Effector CD8-positive, alpha-beta T cell (primary cell): ENCODE measurements around the gene SOS1.
A peak's percentile ranks its signal among the peaks of the same experiment; 100 is the strongest.
"Not testable (repeated sequence)": the region's sequence is repeated elsewhere in the genome, so short reads cannot be mapped to it uniquely, and the experiment has no call there.

Experiments
- DNase-seq: peaks from one replicate; lab custom pipeline; 2025; lab: John Stamatoyannopoulos, UW

The SOS1 gene

DNA sequence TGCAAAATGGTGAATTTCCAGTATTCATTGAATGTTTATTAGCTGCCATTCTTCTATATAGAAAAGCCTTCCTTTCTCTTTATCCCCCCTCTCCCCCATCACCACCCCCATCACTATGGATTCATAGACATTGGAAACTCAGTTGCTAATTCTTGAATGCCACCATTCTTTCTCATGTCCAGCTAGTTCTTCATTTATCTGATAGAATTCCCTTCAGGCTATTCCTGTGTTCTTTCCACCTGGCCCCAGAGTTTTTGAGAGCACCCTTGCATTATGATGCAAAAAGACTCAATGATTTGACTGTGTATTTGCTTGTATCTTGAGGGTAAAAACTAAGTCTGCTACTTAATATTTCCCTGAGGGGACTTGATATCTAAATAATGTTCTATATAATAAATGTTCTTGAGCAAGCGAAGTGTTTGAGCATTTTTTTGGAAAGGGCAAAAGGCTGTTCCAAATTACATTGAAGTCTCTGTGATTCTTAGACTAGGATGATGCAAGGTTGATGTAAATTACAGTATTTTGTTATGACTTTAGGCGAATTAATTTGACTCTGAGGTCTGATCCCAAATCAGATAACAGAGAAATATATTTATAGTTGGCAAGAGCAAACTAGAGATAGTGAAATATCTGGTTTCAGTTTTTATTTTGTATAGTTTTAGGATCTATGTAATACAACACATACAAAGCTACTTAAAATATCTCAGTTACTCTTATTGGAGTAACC, 18.8 kb upstream of the SOS1 start:
- DNase-seq, result no peak

DNA sequence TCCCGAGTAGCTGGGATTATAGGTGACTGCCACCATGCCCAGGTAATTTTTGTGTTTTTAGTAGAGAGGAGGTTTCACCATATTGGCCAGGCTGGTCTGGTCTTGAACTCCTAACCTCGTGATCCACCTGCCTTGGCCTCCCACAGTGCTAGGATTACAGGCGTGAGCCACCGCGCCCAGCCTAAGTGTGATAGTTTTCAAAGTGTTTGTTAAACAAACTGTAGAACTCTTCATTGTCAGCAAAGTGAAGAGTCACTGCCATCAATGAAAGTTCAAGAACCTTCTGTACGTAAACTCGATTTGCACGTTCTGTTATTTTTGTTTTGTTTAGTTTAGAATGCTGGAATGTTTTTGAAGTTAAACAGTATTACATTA, 18.0 kb upstream of the SOS1 start:
- DNase-seq, result no peak

DNA sequence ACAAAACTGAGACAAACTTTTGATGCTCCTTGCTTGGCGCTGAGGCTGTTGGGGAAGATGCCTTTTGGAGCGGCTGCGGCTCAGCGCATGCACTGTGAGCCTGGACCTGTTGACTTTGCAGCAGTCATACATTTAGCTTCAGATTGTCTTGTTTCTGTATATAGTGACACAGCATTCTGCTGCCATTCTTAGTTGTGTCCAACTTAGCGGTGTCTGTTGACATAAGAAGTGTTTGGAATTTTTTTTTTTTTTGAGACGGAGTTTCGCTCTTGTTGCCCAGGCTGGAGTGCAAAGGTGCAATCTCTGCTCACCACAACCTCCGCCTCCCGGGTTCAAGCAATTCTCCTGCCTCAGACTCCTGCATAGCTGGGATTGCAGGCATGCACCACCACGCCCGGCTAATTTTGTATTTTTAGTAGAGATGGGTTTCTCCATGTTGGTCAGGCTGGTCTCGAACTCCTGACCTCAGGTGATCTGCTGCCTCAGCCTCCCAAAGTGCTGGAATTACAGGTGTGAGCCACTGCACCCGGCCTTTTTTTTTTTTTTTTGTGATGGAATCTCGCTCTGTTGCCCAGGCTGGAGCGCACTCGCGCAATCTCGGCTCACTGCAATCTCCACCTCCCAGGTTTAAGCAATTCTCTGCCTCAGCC, 17.5 kb upstream of the SOS1 start:
- DNase-seq, result not testable (repeated sequence)

DNA sequence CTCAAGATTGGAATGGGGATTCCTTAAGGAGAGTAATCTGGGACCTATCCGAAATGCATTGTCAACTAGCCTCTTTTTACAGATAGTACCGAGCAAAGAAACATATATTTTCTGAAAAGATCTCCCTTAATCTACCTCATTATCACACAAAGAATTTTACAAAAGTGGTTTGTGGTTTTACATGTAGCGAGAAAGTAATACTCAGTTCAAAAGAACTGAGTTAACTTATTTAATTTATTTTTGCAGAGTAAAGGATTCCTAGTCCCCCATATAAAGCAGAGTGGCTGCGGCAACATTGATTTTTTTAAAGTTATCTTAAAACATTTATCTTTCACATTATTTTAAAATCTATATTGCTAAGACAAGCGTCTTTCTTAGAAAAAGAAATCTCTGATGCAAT, 15.9 kb upstream of the SOS1 start:
- DNase-seq, result no peak

DNA sequence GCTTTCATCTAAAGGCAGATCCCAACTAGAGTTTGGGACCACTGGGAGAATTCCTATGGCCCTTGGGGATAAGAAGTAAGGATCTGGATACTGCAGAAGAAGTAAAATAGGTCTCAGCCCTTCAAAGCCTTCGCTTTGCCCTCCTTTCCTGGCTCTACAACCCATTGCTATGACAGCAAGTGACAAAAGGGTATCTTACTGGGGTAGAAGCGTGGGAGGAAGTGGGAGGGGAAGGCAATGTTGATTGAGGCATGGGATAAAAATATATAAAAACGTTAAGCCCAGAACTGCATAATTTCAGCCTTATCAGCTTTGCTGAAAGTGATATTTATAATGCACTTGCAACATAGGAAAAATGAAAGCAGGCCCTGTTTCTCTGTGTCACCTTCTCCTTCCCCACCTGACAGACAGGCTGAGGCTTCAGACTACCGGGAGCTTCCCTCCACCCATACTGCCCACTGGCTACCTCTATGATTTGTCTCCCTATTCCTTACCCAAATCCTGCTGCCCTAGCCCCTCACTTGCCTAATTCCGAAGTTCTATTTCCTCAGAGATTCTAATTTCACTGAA, 14.9 kb upstream of the SOS1 start:
- DNase-seq, result no peak

DNA sequence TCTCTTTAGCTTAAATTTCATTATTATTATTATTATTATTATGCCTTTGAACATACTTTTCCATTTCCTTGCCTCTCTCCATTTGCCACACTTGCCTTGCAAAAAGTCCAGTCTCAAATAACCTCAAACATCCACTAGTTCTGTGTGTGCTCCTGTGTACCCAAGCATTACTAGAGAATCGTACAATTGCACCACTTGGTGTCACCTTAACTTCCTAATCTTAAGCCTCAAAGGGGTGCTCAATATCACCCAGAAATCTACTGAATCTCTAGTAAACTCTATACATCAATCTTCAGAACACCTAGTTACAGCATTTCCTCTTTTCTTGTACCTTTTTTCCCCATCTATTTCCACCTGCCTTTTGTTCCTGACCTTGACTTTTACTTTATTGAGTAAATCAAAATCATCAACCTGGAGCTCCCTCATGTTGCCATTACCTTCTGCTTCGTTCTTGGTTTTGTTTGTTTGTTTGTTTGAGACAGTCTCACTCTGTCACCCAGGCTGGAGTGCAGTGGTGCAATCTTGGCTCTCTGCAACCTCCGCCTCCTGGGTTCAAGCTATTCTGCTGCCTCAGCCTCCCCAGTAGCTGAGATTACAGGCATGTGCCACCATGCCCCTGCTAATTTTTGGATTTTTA, 12.5 kb upstream of the SOS1 start:
- no peak for DNase-seq

DNA sequence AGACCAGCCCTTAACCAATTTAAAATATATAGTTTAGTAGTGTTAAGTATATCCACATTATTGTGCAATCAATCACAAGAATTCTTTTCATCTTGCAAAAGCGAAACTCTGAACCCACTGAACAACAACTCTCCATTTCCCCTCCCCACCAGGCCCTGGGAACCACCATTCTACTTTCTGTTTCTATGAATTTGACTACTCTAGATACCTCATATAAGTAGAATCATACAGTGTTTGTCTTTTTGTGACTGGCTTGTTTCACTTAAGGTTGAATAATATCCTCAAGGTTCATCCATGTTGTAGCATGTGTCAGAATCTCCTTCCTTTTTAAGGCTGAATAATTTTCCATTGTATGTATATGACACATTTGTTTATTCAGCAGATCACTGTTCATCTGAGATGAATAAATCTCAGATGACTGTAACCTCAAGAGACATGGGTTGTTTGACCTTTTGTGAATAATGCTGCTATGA, 8.1 kb upstream of the SOS1 start:
- peak; percentile 3 for DNase-seq

DNA sequence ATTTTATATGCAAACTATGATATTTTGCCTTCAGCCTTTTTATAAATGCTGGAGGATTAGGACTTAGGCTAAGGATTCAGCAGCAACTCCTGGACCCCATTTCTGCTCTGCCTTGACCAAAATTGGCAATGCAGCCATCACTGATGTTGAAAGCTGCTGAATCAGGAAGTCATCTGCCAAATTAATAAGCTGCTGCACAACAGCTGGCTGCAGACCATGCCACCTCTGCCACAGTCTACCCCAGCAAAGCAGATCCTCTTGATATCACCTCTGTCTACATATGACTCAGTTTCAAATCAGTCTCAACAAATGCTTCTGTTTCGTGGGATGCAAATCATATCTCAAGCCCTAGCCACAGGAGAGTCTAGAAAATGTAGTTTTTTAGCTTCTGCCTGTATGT, 7.1 kb upstream of the SOS1 start:
- no peak for DNase-seq

DNA sequence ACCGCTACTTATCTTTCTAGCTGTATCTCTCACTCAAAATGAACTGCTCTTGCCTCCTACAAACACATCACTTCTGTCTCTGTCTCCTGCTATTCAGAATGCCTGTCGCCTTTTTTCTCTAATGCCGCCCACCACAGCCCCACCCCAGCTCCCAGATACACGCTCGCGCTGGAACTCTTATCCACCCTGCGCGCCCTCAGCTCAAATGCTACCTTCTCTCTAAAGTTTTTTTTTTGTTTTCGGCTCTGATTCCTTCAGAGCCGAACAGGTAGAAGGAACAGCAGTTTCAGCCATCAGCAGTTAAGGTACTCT, 3.9 kb upstream of the SOS1 start:
- peak; percentile 15 for DNase-seq

DNA sequence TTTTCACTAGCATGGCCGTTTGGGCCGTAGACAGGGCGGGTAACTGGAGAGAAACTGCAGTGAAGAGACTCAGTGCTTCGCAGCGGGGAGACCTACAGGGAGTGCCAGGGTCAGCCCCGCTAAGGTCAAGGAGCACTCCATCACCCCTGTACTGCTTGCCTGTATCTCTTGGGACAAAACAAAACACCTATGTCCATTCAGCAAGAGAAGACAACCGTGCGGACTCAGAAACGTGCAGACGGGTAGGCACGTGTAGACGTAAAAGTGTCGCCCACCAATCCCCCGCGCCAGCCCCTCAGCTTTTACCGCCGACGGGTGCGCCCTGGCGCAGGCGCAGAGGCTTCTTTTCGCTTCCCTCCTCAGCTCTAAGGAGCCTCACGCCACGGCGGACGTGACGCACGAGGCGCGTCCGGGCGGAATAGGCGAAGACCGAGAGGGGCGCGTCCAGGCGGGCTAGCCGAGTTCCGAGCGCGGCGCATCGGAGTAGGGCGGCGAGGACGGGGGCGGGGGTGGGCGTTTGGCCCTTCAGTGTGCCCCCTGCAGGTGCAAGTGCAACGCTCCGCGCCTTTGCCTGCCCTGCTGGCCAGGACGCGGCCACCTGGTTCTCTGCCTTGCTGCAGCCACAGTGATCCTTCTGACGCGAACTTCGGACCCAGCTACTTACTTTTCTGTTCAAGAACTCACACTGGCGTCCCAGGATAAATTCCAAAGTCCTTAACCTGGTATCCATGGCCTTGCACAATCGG, 3.3 kb upstream of the SOS1 start:
- DNase-seq, result peak; percentile 96

DNA sequence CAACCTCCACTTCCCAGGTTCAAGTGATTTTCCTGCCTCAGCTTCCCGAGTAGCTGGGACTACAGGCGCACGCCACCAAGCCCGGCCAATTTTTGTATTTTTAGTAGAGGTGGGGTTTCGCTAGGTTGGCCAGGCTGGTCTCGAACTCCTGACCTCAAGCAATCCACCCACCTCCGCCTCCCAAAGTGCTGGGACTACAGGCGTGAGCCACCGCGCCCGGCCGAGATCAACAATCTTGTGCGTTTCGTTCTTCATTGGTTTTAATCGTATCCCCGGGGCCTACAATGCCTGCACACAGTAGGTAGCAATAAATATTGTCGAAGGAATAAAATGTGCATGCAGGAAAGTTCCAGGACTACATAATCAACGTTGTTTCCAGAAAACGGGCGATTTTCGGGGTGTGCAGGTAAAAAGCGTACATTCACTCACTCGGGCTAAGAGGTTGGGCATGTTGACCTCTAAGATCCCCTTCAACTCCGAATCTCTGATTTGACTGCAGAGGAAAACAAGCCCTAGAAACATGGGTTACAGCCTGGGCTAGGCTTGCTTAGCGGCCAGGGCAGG, 2.7 kb upstream of the SOS1 start:
- DNase-seq, result no peak

DNA sequence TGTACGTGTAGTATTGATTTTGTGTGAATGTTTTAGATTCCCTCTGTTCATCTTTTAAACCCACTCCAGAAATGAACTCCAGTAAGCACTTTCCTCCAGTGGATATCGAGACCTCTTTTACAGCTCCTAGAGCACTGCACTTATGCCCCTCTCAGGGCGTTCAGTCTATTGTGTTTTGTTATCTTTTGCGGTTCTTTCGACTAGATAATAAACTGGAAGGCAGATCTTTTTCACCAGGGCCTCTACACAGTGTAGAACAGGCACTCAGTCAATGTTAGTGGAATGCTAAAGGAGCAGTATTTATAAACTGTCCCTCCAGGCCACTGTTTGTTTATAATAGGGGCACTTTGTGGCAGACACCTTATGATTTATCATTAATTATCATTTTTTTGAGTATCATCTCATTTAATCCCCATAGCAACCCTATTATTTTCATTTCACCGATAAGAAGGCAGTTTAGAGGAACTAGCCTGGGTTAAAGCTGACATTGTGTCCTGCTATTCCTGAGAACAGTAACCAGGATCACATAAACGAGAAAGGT, 742 bp upstream of the SOS1 start:
- DNase-seq, result no peak

DNA sequence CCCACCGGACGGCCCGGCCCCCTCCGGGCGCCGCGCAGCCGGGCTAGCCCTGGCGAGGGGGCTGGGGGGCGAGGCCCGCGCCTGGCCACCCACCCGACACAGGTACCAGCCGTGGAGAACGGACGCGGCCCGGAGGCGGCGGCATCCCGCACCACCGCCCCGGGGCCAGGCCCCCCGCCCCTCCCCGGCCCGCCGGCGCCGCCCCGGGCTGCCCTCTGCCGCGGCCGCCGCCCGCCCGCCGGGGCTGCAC, 405 bp downstream of the SOS1 start:
- no peak for DNase-seq

DNA sequence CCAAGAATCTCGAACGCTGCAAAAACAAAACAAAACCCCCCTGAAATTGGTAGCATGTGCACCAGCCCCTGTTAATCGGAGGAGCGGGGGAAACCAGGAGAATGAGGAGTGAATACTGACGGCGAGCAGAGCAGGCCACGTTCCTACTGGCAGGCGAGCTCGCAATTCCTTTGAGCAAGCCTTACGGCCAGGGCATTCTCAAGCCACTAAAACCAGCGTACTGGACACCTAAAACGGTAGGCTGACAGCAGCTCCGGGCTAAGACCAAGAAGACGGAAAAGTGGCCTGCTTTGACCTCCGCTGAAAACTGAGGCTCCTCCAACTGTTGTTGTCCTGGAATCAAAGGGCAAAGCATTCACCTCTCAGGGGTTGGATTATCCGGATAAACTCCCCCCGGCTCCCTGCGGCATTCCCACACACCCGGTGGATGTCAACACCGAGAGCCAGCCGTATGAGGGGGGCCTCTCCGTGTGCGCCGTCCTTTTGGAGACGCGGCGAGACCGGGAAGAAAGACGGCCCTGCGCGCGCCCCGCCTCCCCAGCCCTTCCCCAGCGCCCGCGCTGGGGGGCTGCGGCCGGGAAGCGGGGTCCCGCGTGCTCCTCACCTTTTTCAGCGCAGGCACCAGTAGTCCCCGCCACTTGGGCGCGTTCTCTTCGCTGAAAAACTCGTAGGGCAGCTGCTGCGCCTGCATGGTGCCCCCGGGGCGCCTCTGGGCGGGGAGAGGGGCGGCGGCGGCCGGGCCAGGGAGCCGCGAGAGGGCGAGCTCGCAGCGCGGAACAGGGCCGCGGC, 925 bp downstream of the SOS1 start:
- peak; percentile 16 for DNase-seq

DNA sequence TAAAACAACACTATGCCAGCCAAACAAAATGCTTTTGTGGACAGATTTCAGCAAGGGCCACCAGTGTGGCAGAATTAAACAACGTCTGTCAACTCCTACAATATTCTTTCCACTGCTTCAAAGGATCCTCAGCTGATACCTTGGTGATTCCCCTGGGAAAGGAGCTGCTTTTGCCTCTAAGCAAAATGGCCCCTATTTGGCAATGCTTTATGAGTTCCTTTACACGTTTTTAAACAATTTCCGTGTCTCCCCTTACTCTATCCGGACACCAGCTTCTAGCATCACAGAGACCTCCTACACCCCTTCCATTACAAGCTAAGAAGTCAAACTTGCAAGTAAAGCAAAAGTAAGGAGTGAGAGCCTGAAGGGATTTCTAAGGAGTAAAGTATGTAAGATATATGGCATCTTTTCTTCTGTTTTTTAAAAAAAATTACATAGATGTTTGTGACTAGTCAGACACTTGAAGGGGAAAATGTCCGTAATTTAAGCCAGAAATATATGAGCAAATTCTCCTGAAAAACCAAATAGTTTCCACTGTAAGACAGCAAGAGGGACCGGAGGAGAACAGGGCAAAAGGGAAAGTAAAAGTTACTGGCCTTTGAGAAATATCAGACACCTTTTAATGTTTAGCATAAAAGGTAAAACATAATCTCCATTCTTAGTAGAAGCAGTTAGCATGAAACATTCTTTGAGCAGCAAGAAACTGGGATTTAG, 1.9 kb downstream of the SOS1 start:
- no peak for DNase-seq

DNA sequence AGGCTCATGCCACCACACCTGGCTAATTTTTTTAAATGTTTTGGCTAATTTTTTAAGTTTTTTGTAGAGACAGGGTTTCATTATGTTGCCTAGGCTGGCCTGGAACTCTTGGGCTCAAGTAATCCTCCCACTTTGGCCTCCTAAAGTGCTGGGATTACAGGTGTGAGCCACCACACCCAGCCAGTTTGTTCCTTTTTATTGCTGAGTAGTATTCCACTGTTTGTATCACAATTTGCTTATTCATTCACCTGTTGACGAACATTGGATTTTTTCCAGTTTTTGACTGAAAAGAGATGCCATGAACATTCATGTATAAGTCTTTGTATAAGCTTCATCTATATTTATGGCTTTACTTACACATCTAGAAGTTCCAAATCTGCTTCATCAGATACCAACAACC, 5.3 kb downstream of the SOS1 start:
- no peak for DNase-seq

DNA sequence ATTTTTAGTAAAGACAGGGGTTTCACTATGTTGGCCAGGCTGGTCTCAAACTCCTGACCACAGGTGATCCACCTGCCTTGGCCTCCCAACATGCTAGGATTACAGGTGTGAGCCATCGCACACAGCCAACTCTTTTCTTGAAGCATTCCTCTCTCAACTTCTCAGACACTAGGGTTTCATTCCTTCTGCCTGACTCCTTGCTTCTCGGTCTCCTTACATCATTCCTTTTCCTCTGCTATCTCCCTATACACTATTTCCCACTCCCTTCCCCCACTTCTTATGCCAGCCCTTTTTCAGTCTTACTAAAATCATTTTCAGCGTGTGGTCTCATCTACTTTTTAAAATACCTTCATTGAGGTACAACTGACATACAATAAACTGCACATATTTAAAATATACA, 6.1 kb downstream of the SOS1 start:
- no peak for DNase-seq

DNA sequence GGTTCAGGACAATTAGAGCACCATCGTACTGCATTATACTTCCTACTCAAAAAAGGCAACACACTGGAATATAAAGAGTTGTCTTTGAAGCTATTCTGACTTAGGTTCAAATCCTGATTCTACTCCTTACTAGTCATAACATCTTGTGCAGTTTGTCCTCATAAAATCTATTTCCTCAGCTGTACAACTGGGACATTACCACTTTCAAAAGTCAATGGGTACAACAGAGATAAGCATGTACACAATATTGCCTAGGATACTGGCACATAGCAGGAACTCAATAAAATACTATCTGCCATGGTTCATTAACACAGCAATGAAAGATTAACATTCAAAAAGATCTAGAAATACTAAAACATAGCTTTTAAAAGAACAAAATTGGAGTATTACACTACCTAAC, 11.3 kb downstream of the SOS1 start:
- no peak for DNase-seq

DNA sequence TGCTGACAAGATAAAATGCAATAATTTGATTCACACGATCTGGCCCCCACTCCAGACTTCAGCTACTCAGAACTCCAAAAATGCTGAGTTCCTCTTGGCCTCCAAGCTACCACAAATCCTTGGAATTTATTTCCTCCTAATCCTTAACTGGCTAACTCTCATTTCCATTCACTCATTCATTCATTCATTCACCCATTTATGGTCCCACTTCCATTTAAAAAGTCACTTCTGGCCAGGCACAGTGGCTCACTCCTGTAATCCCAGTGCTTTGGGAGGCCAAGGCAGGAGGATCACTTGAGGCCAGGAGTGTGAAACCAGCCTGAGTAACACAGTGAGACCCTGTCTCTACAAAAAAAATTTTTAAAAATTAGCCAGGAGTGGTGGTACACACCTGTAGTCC, 12.5 kb downstream of the SOS1 start:
- DNase-seq, result no peak

DNA sequence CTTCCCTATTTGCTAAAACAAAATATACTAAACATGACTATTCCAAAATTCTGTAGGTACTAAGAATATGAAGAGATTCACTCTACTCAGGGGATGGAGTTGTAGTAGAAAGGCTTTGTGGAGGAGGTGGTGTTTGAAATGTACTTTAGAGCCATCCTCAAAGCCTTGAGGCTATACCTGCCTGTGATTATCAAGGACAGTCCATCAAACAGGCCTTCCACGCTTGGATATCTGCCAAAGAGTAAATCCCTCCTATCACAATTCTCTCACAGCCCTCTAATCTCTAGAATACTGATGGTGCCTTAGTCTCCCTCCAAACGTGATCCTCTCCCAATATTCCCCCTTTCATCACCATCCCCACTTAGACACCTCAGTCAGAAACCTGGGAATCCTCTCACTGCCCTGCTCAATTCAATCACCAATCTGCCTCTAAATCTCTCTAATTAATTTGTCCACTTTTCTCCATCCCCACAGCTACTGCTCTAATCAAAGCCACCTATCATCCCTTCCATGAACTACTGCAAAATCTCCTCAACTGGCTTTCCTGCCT, 13.1 kb downstream of the SOS1 start:
- no peak for DNase-seq
